ENCODE data around the gene APOBEC3B.
"Not testable (repeated sequence)": the region's sequence is repeated elsewhere in the genome, so short reads cannot be mapped to it uniquely, and the experiment has no call there.

Gene APOBEC3B

GRCh38 chr22:38981992-38982927 lies at the start of gene APOBEC3B:
Gene APOBEC3B, plus strand, starts transcription at chr22:38982347. Its CDS starts 107 bp downstream, at chr22:38982454.
- peak; percentile 87 for DNase-seq (ENCODE audit: low spot score)

- DNase-seq (ENCODE audit: low spot score) = no peak
These were observed 47.1 kb upstream of the APOBEC3B start for GRCh38 chr22:38935023-38935422.

- no peak for DNase-seq (ENCODE audit: low spot score)
These were observed 46.5 kb upstream of the APOBEC3B start for GRCh38 chr22:38935616-38936015.

GRCh38 chr22:38936562-38936961 lies 45.6 kb upstream of the APOBEC3B start:
- no peak for DNase-seq (ENCODE audit: low spot score)

- DNase-seq (ENCODE audit: low spot score) = no peak
These were observed 45.1 kb upstream of the APOBEC3B start for GRCh38 chr22:38937036-38937435.

GRCh38 chr22:38937541-38937940 lies 44.6 kb upstream of the APOBEC3B start:
- no peak for DNase-seq (ENCODE audit: low spot score)

- DNase-seq (ENCODE audit: low spot score) = no peak
These were observed 43.9 kb upstream of the APOBEC3B start for GRCh38 chr22:38938221-38938620.

- no peak for DNase-seq (ENCODE audit: low spot score)
These were observed 43.2 kb upstream of the APOBEC3B start for GRCh38 chr22:38938925-38939324.

GRCh38 chr22:38940811-38941384 lies 41.2 kb upstream of the APOBEC3B start:
- no peak for DNase-seq (ENCODE audit: low spot score)

GRCh38 chr22:38941488-38941987 lies 40.6 kb upstream of the APOBEC3B start:
- DNase-seq (ENCODE audit: low spot score) = peak; percentile 71

- no peak for DNase-seq (ENCODE audit: low spot score)
These were observed 39.4 kb upstream of the APOBEC3B start for GRCh38 chr22:38942702-38943101.

- peak; percentile 23 for DNase-seq (ENCODE audit: low spot score)
These were observed 38.9 kb upstream of the APOBEC3B start for GRCh38 chr22:38943201-38943600.

- DNase-seq (ENCODE audit: low spot score) = no peak
These were observed 38.3 kb upstream of the APOBEC3B start for GRCh38 chr22:38943882-38944281.

- no peak for DNase-seq (ENCODE audit: low spot score)
These were observed 37.5 kb upstream of the APOBEC3B start for GRCh38 chr22:38944653-38945052.

- not testable (repeated sequence) for DNase-seq (ENCODE audit: low spot score)
These were observed 36.3 kb upstream of the APOBEC3B start for GRCh38 chr22:38945706-38946338.

- DNase-seq (ENCODE audit: low spot score) = no peak
These were observed 35.4 kb upstream of the APOBEC3B start for GRCh38 chr22:38946771-38947170.

- peak; percentile 29 for DNase-seq (ENCODE audit: low spot score)
These were observed 34.6 kb upstream of the APOBEC3B start for GRCh38 chr22:38947321-38948140.

- DNase-seq (ENCODE audit: low spot score) = no peak
These were observed 33.8 kb upstream of the APOBEC3B start for GRCh38 chr22:38948181-38948940.

- no peak for DNase-seq (ENCODE audit: low spot score)
These were observed 32.2 kb upstream of the APOBEC3B start for GRCh38 chr22:38949889-38950405.

GRCh38 chr22:38950527-38951295 lies 31.4 kb upstream of the APOBEC3B start:
- no peak for DNase-seq (ENCODE audit: low spot score)
